HG03469 (cell line): ENCODE data around the gene CCDC110.

Experiments used
- ATAC-seq: cut with Tn5 transposase; IDR thresholded peaks from one replicate; pipeline ENCODE4 v1.9.1; 2021; ENCODE audit warnings: mild to moderate bottlenecking, moderate library complexity, moderate number of reproducible peaks; ENCODE audit not compliant: unreplicated experiment

CCDC110 gene

GRCh38 chr4:185424905-185425646, 46.5 kb downstream of the CCDC110 start:
- ATAC-seq = no peak

- no peak for ATAC-seq
Measured at GRCh38 chr4:185421366-185422124, 50.0 kb downstream of the CCDC110 start.

GRCh38 chr4:185416955-185417354, 54.6 kb downstream of the CCDC110 start:
- no peak for ATAC-seq

- ATAC-seq = no peak
Measured at GRCh38 chr4:185412412-185412811, 59.1 kb downstream of the CCDC110 start.

GRCh38 chr4:185411849-185412248, 59.7 kb downstream of the CCDC110 start:
- no peak for ATAC-seq

- no peak for ATAC-seq
Measured at GRCh38 chr4:185408432-185408831, 63.1 kb downstream of the CCDC110 start.

GRCh38 chr4:185405296-185405999, 66.1 kb downstream of the CCDC110 start:
- ATAC-seq = peak; percentile 43

- no peak for ATAC-seq
Measured at GRCh38 chr4:185404031-185404430, 67.5 kb downstream of the CCDC110 start.

GRCh38 chr4:185399466-185399865, 72.1 kb downstream of the CCDC110 start:
- ATAC-seq = no peak

GRCh38 chr4:185398618-185399017, 72.9 kb downstream of the CCDC110 start:
- no peak for ATAC-seq

GRCh38 chr4:185396724-185397385, 74.7 kb downstream of the CCDC110 start, which contains the start of gene ANKRD37:
Gene ANKRD37 (plus strand): TSS chr4:185396841. CDS start chr4:185396924, 83 bp downstream.
- no peak for ATAC-seq

GRCh38 chr4:185395956-185396723, 75.4 kb downstream of the CCDC110 start:
- peak; percentile 61 for ATAC-seq

GRCh38 chr4:185395238-185395955, 76.1 kb downstream of the CCDC110 start, which contains the start of gene LRP2BP:
Gene LRP2BP (minus strand): TSS chr4:185395924. CDS start chr4:185378186, 17,738 bp downstream.
- ATAC-seq = no peak
